CD4-positive, alpha-beta T cell treated with Interleukin-4 for 1 hour (primary cell): Measurements from ENCODE around the gene PROB1.
"Not testable (repeated sequence)": the region's sequence is repeated elsewhere in the genome, so short reads cannot be mapped to it uniquely, and the experiment has no call there.

Experiments
- DNase-seq, 2 donors: peaks; one replicate each; pipeline ENCODE4 v3.0.0-alpha.2; 2020 to 2022

The PROB1 gene

DNA sequence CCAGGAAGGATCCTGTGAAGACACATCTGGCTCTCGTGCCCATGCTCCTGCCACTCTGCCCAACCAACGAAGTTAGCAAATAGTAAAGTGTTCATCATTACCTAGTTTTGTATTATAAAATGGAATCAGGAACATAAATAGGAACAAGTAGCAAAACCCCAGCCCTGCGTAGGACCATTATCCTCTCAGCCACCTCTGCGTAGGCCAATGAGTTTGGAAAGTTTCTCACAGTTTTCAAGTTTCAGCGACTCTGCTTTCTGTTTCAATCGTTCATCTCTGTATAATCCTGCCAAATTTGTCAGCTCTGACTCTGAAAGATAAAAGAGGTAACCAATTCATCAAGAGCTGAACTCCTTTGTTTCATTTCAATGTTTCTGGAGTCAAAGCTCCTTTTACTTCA is 19.1 kb upstream of the PROB1 start:
- no peak for DNase-seq

- no peak for DNase-seq
These were observed 18.2 kb upstream of the PROB1 start for GRCh38 chr5:139413153-139413552.

DNA sequence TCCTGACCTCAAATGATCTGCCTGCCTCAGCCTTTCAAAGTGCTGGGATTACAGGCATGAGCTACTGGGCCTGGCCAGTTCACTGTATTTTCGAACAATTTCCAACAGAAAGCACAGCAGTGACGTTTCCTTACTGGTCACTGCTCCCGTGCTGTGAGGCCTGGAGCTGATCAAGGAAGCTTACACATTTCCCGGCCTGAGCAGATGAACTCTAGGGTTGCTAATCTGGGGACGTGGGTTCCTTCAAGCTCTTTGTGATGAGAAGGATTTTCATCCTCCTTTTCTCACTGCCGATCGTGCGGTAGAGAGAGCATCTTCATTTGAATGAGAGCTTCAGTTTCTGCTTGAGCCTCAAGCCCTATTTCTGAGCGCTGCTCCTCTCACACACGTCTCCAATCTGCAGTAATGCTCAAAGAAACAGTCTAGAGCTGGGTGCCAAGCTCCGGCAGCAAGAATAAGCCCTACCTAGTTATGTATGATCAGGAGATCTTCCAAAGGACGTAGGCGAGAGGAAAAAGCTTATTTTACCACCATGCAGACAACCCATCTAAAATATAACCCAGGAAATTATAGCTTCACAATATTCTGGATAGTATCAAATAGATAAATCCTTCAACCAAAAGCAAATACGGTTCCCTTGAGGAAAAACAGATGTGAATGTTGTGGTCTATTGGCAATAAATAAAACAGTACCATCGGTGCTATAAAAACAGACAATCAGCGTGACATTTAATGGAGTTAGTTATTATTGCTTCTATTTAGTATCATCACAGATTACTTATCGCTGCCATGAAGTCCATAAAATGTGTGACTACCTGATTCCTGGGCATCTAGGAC is 16.3 kb upstream of the PROB1 start:
- no peak for DNase-seq

GRCh38 chr5:139410121-139410992 is 15.5 kb upstream of the PROB1 start:
- DNase-seq, result no peak

DNA sequence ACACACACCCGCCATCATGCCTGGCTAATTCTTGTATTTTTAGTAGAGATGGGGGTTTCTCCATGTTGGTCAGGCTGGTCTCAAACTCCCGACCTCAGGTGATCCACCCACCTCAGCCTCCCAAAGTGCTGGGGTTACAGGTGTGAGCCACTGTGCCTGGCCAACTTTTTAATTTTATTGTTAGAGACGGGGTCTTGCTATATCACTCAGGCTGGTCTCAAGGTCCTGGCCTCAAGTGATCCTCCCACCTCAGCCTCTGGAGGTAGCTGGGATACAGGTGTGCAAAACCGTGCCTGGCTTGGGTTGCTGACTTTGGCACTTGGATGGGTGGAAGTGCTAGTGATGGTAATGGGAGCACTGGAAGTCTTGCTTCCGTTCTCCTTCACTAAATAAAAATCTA is 14.2 kb upstream of the PROB1 start:
- not testable (repeated sequence) for DNase-seq

- no peak for DNase-seq
These were observed 13.3 kb upstream of the PROB1 start for GRCh38 chr5:139408191-139408590.

- no peak for DNase-seq
These were observed 12.6 kb upstream of the PROB1 start for GRCh38 chr5:139407517-139407916.

- no peak for DNase-seq
These were observed 12.1 kb upstream of the PROB1 start for GRCh38 chr5:139406963-139407362.

- DNase-seq, result no peak
These were observed 9.6 kb upstream of the PROB1 start for GRCh38 chr5:139404484-139404840.

- peak; percentile 98 for DNase-seq
These were observed 9.0 kb upstream of the PROB1 start, which contains the start of gene SPATA24 for GRCh38 chr5:139403787-139404483. Gene SPATA24, minus strand, starts transcription at chr5:139404089. Its CDS starts 29 bp downstream, at chr5:139404060.

- no peak for DNase-seq
These were observed 8.5 kb upstream of the PROB1 start for GRCh38 chr5:139403418-139403786.

DNA sequence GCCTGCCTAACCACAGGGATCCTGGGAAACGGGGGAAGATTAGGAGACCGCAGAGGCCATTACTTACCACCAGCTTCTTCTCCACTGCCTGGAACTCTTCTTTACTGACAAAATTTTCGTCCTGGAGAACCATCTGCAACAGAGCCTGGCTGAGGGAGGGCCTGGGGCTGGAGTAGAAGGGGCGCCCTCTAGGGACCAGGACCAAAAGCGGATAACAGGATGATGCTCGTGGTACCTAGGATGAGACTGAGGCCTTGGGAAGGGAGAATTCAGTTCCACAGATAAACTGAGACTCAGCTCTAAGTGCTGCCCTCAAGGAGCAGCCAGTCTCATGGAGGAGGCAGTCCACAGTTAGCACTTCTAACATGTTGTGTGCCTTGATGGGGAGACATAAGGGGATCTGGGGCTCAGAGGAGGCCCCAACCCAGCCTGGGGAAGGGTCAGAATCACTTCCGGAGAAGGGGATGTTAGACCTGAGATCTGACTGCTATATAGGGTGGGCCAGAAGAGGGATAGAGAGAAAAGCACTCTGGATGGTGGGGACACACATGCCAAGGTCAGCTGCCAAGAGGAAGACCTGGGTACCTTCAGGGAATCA is 7.8 kb upstream of the PROB1 start:
- no peak for DNase-seq

GRCh38 chr5:139401546-139401945 is 6.6 kb upstream of the PROB1 start:
- no peak for DNase-seq

DNA sequence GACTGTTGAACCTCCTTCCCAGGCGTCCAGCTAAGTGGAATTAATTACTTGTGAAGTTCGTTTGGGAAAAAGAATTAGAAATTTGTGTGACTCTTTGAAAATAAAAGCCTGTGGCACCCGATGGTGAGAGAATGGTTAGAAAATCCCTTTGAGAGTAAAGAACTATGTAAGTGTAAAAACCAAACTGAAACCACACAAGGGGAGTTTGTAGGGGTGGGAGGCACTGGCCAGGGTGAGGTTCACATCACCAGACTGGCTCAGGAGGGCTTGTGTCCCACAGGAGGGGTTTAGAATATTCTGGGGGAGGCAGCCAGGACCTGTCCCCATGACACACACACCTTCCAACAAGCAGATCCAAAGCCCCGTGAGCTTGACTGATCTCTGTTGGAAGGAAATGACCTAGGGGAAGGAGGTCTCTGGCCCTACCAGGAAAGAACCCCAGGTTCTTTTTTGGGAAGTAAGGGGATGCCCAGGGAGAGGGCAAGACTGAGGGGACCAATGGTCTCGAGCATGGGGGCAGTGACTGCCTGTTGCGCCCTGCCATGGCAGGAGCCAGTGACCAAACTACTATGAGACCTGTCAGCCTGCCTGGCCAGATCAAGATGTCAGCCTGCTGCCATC is 4.7 kb upstream of the PROB1 start:
- DNase-seq, result no peak

DNA sequence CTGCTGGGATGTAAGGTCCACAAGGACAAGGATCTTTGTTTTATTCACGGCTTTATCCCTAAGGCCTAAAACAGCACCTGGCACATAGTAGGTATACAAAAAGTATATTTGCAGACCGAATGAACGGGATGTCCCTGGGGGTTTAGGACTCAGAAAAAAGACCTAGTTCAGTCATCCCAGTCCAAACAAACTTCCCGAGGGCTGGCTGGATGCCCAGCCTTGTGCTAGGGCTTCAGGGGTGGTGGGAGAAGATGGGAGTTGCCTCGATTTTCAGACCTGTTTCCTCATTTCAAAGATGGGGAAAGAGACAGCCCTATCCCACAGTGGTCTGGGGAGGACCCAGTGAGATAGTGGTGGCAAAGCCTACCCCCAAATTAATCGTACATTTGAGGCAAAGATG is 3.0 kb upstream of the PROB1 start:
- DNase-seq, result no peak

- DNase-seq, result no peak
These were observed 1.8 kb upstream of the PROB1 start for GRCh38 chr5:139396691-139397090.

GRCh38 chr5:139395844-139396640 is 1.1 kb upstream of the PROB1 start:
- DNase-seq, result no peak

- peak; percentile 57 to 63 for DNase-seq
These were observed 716 bp downstream of the PROB1 start for GRCh38 chr5:139394123-139394653.

DNA sequence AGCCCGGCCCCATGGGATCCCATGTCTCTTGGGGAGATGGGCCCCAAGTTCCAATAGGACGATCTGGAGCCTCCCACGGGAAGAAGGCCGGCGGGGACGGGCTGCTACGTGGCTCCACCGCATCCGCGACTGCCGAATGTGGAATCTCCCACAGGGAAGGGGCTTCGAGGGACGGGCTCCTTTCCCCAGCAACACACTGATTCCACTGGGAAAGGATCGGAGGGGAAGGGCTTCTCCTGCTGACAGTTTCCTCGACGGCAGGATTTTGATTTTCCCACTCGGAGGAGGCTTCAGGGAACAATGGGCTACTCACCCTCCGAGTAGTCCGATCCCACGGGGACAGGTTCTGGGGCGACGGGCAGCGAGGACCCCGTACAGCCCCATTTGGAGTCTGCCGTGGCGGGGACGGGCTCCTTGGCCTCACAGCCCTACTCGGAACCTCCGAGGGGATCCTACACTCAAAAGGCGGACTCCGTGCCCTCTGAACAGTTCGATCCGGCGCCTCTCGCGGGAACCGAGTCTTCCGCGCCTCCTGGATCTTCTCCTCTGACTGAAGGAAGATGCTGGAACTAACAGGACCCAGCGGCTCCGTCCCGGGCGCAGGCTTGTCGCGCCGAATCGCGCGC is 1.3 kb downstream of the PROB1 start:
- DNase-seq, result no peak

- peak; percentile 81 to 83 for DNase-seq
These were observed 2.0 kb downstream of the PROB1 start for GRCh38 chr5:139392678-139393496.
